Vagina (tissue), 2 donors: ENCODE results near the gene PIWIL1. TPM values are rescaled to one million over a fixed set of nuclear protein-coding genes. Genes with fewer than 3 reads are reported as not detected.

Source experiments
- DNase-seq, 2 donors: peaks; one replicate each; pipeline ENCODE4 v3.0.0-alpha.2; 2017; ENCODE audit errors: extremely low spot score in 2 of 2
- H3K27ac ChIP-seq: fragments of 200-600 bp; sonication (generic); one replicate; pipeline ENCODE4 v1.5.1; 2019
- H3K27me3 ChIP-seq: fragments of 200-600 bp; sonication (generic); one replicate; pipeline ENCODE4 v1.5.1; 2019
- H3K36me3 ChIP-seq, 2 donors: fragments of 200-600 bp; sonication (generic); one replicate each; pipeline ENCODE4 v1.5.1; 2017 to 2019
- H3K4me1 ChIP-seq: fragments of 200-600 bp; sonication (generic); one replicate; pipeline ENCODE4 v1.5.1; 2019
- H3K4me3 ChIP-seq, 2 donors: fragments of 200-600 bp; sonication (generic); 1 replicate in 1 of 2; 2 replicates in 1 of 2; pipeline ENCODE4 v1.5.1; 2016 to 2019
- H3K9me3 ChIP-seq: fragments of 200-600 bp; sonication (generic); one replicate; pipeline ENCODE4 v1.5.1; 2019
- CTCF ChIP-seq, 3 experiments: fragments of 450-650 bp in 2 of 3; fragments of 200-600 bp in 1 of 3; sonication (generic) in 1 of 3; IDR thresholded peaks; one replicate each; pipeline ENCODE4 v1.5.1; 2017 to 2019; ENCODE audit warnings: antibody characterized with exemption in 3 of 3, mild to moderate bottlenecking in 2 of 3, moderate library complexity in 2 of 3
- POLR2A ChIP-seq, 2 donors: fragments of 450-650 bp; IDR thresholded peaks; one replicate each; pipeline ENCODE4 v1.6.1; 2017; ENCODE audit warnings: antibody characterized with exemption in 2 of 2, mild to moderate bottlenecking in 2 of 2, moderate library complexity in 2 of 2
- POLR2AphosphoS5 ChIP-seq, 2 donors: sonication (generic); formaldehyde crosslinking; IDR thresholded peaks; one replicate each; pipeline ENCODE4 v1.9.0; 2017; ENCODE audit warnings: antibody characterized with exemption in 2 of 2, mild to moderate bottlenecking in 2 of 2, low read depth in 1 of 2; ENCODE audit not compliant: insufficient read depth in 1 of 2
- intact Hi-C: fragments of 100-400 bp; cut with DNase I; formaldehyde crosslinking; loops from one replicate; pipeline ENCODE4 v1.15.1; 2023
- total RNA-seq: library from RNA; depleted of rRNA; stranded (reverse); fragments of >200 nt; gene quantifications from one replicate; pipeline ENCODE4 v1.2.3, GENCODE V29; 2016

The PIWIL1 gene
- total RNA-seq, 1 donor from 2014 or later = not detected

- no peak for DNase-seq
- TF ChIP-seq POLR2AphosphoS5 (IDR thresholded peaks at IDR 0.05; ENCODE audit: insufficient read depth in 1 of 2, low read depth in 1 of 2) (no peak), CTCF (IDR thresholded peaks at IDR 0.05) (no peak), POLR2A (IDR thresholded peaks at IDR 0.05) (no peak)
- Histone ChIP-seq H3K4me3 (no peak overlapping the region), H3K4me1 (no peaks in the 10 kb centered on the region), H3K36me3 (no peaks in the 10 kb centered on the region), H3K9me3 (no peaks in the 10 kb centered on the region), H3K27me3 (no peaks in the 10 kb centered on the region), H3K27ac (no peak overlapping the region)
- intact Hi-C loops = no loop called here
Observed at GRCh38 chr12:130303781-130304180, 33.9 kb upstream of the PIWIL1 start.

GRCh38 chr12:130307859-130308258, 29.8 kb upstream of the PIWIL1 start:
- Histone ChIP-seq H3K9me3 (no peaks in the 10 kb centered on the region), H3K27me3 (no peaks in the 10 kb centered on the region), H3K4me1 (no peaks in the 10 kb centered on the region), H3K27ac (no peak overlapping the region), H3K4me3 (no peak overlapping the region), H3K36me3 (no peaks in the 10 kb centered on the region)
- intact Hi-C loops = no loop called here
- TF ChIP-seq CTCF (IDR thresholded peaks at IDR 0.05) = no peak
- TF ChIP-seq POLR2A (IDR thresholded peaks at IDR 0.05) = no peak
- no peak for TF ChIP-seq POLR2AphosphoS5 (IDR thresholded peaks at IDR 0.05; ENCODE audit: insufficient read depth in 1 of 2, low read depth in 1 of 2)
- DNase-seq = no peak

- TF ChIP-seq CTCF (IDR thresholded peaks at IDR 0.05) (no peak), POLR2AphosphoS5 (IDR thresholded peaks at IDR 0.05; ENCODE audit: insufficient read depth in 1 of 2, low read depth in 1 of 2) (no peak), POLR2A (IDR thresholded peaks at IDR 0.05) (no peak)
- no peak for DNase-seq
- no peak overlapping the region for H3K27ac ChIP-seq
- no peaks in the 10 kb centered on the region for H3K36me3 ChIP-seq
- no peaks in the 10 kb centered on the region for H3K27me3 ChIP-seq
- H3K4me3 ChIP-seq = no peak overlapping the region
- H3K4me1 ChIP-seq = no peaks in the 10 kb centered on the region
- H3K9me3 ChIP-seq = no peaks in the 10 kb centered on the region
- intact Hi-C loops = no loop called here
Observed at GRCh38 chr12:130308393-130308792, 29.3 kb upstream of the PIWIL1 start.

- intact Hi-C loops = no loop called here
- Histone ChIP-seq H3K9me3 (no peaks in the 10 kb centered on the region), H3K4me1 (no peaks in the 10 kb centered on the region), H3K27ac (no peak overlapping the region), H3K4me3 (no peak overlapping the region), H3K36me3 (no peaks in the 10 kb centered on the region), H3K27me3 (no peaks in the 10 kb centered on the region)
- TF ChIP-seq POLR2A (IDR thresholded peaks at IDR 0.05) = no peak
- TF ChIP-seq POLR2AphosphoS5 (IDR thresholded peaks at IDR 0.05; ENCODE audit: insufficient read depth in 1 of 2, low read depth in 1 of 2) = no peak
- no peak for TF ChIP-seq CTCF (IDR thresholded peaks at IDR 0.05)
- DNase-seq = no peak
Observed at GRCh38 chr12:130316251-130316650, 21.4 kb upstream of the PIWIL1 start.

- Histone ChIP-seq H3K4me1 (no peaks in the 10 kb centered on the region), H3K36me3 (no peaks in the 10 kb centered on the region), H3K27me3 (no peaks in the 10 kb centered on the region), H3K27ac (no peak overlapping the region), H3K4me3 (no peak overlapping the region), H3K9me3 (no peaks in the 10 kb centered on the region)
- no peak for DNase-seq
- intact Hi-C loops = no loop called here
- TF ChIP-seq POLR2AphosphoS5 (IDR thresholded peaks at IDR 0.05; ENCODE audit: insufficient read depth in 1 of 2, low read depth in 1 of 2) (no peak), POLR2A (IDR thresholded peaks at IDR 0.05) (no peak), CTCF (IDR thresholded peaks at IDR 0.05) (no peak)
Observed at GRCh38 chr12:130320536-130320935, 17.2 kb upstream of the PIWIL1 start.
